K562 (cell line): Measurements from ENCODE around the gene FMR1. TPM values are rescaled to one million over a fixed set of nuclear protein-coding genes. Genes with fewer than 3 reads are reported as not detected.
A peak's percentile ranks its signal among the peaks of the same experiment; 100 is the strongest.

Source experiments
- ATAC-seq: fragments of 200-7000 bp; cut with Tn5 transposase; 3 replicates; pipeline ENCODE4 v1.9.1; 2020; ENCODE audit warnings: moderate library complexity
- BruUV-seq: library from RNA; stranded (reverse); fragments of 400-500 nt; replicated peaks from 2 replicates; lab custom pipeline; 2021; lab: Mats Ljungman, UMichigan
- CTCF ChIA-PET: fragments of 300-600 bp; formaldehyde crosslinking; extraction: SDS; loops from one replicate; lab custom pipeline; 2021; ENCODE audit warnings: low intra/inter-chr PET ratio; lab: Yijun Ruan, JAX
- POLR2A ChIA-PET: fragments of 300-600, 350-650 bp; sonication (Branson Sonifier 250); formaldehyde crosslinking; extraction: SDS; loops from one replicate; lab custom pipeline; 2021; ENCODE audit warnings: antibody characterized with exemption, inconsistent platforms; lab: Yijun Ruan, JAX
- DNase-seq, 4 experiments: peaks; one replicate each; pipeline versions ENCODE4 v3.0.0 to v3.0.0-alpha.2; 2011 to 2018; ENCODE audit warnings: low spot score in 3 of 4, mixed read lengths in 3 of 4; ENCODE audit errors: extremely low read depth in 1 of 4
- FAIRE-seq: peaks from 2 replicates; lab custom pipeline; 2011; peaks lifted over from hg19 to GRCh38; lab: Jason Lieb, UNC
- H2AFZ ChIP-seq: 2 replicates; pipeline ENCODE4 v1.6.0; 2011; ENCODE audit warnings: low read depth, low read length, control low read depth, inconsistent platforms
- H3K27ac ChIP-seq: fragments of 200-600 bp; 3 replicates; pipeline ENCODE4 v1.8.0; 2011; ENCODE audit warnings: low read depth, mild to moderate bottlenecking, control low read depth, inconsistent platforms, low read length, moderate library complexity, mixed read lengths; ENCODE audit errors: extremely low read depth
- H3K27me3 ChIP-seq, 2 experiments: fragments of 300-600 bp in 1 of 2; 2 replicates in 1 of 2; 3 replicates in 1 of 2; pipeline versions ENCODE4 v1.6.0 to v1.8.0; 2011; ENCODE audit warnings: inconsistent platforms in 2 of 2, low read length in 2 of 2, mild to moderate bottlenecking in 1 of 2, mixed read lengths in 1 of 2, moderate library complexity in 1 of 2; ENCODE audit not compliant: control insufficient read depth in 2 of 2, insufficient read depth in 2 of 2
- H3K36me3 ChIP-seq: fragments of 300-600 bp; 3 replicates; pipeline ENCODE4 v1.8.0; 2011; ENCODE audit warnings: mild to moderate bottlenecking, low read length, inconsistent platforms; ENCODE audit not compliant: control insufficient read depth, insufficient read depth
- H3K4me1 ChIP-seq, 2 experiments: fragments of 200-600 bp in 1 of 2; replicated peaks in 1 of 2; 2 replicates in 1 of 2; 3 replicates in 1 of 2; pipeline versions ENCODE4 v1.5.1 to v1.8.0; 2011; ENCODE audit warnings: inconsistent platforms in 2 of 2, low read length in 2 of 2, mild to moderate bottlenecking in 1 of 2, mixed read lengths in 1 of 2, moderate library complexity in 1 of 2; ENCODE audit not compliant: control insufficient read depth in 2 of 2, insufficient read depth in 2 of 2
- H3K4me2 ChIP-seq: 2 replicates; pipeline ENCODE4 v1.6.1; 2011; ENCODE audit warnings: low read length, control low read depth, inconsistent platforms, mixed read lengths; ENCODE audit not compliant: insufficient read depth
- H3K4me3 ChIP-seq: fragments of 200-600 bp; sonication (generic), shearing (Covaris generic); 2 replicates; pipeline ENCODE4 v1.5.1; 2016; ENCODE audit warnings: control low read depth, inconsistent platforms
- H3K79me2 ChIP-seq: fragments of 200-600 bp; 3 replicates; pipeline ENCODE4 v1.8.0; 2011; ENCODE audit warnings: low read length, inconsistent platforms; ENCODE audit not compliant: control insufficient read depth, insufficient read depth
- H3K9ac ChIP-seq, 2 experiments: 2 replicates each; pipeline versions ENCODE4 v1.6.0 to v1.6.1; 2011; ENCODE audit warnings: low read depth in 2 of 2, low read length in 2 of 2, control low read depth in 1 of 2, inconsistent platforms in 1 of 2, mild to moderate bottlenecking in 1 of 2, mixed read lengths in 1 of 2; ENCODE audit not compliant: insufficient read depth in 1 of 2
- H3K9me1 ChIP-seq: one replicate; pipeline ENCODE4 v1.6.0; 2011; ENCODE audit warnings: inconsistent platforms, mild to moderate bottlenecking, low read length, moderate library complexity; ENCODE audit not compliant: control insufficient read depth, insufficient read depth
- H3K9me3 ChIP-seq: replicated peaks from 2 replicates; pipeline ENCODE4 v1.5.1; 2011; ENCODE audit warnings: low read depth, low read length, inconsistent platforms; ENCODE audit not compliant: control insufficient read depth, insufficient read depth
- H4K20me1 ChIP-seq: replicated peaks from 2 replicates; pipeline ENCODE4 v1.6.1; 2011; ENCODE audit warnings: low read length, inconsistent platforms, mixed read lengths; ENCODE audit not compliant: control insufficient read depth, insufficient read depth
- MEIS2 ChIP-seq: fragments of 450-650 bp; IDR thresholded peaks from 2 replicates; pipeline ENCODE4 v1.6.1; 2014; ENCODE audit warnings: mild to moderate bottlenecking; ENCODE audit not compliant: partially characterized antibody
- NRF1 ChIP-seq, 2 experiments: fragments of 450-650 bp; IDR thresholded peaks in 1 of 2; conservative IDR thresholded peaks in 1 of 2; 2 replicates each; pipeline ENCODE4 v1.6.1; 2014; ENCODE audit warnings: mild to moderate bottlenecking in 2 of 2
- PBX2 ChIP-seq, 2 experiments: IDR thresholded peaks in 1 of 2; conservative IDR thresholded peaks in 1 of 2; 2 replicates each; pipeline ENCODE4 v1.6.1; 2016; ENCODE audit warnings: low read depth in 2 of 2, mild to moderate bottlenecking in 1 of 2, missing compliant biosample characterization in 1 of 2, missing genetic modification characterization in 1 of 2, moderate library complexity in 1 of 2
- WGBS: fragments of 100-300 bp; shearing (Covaris generic); methylation state at CpG from one replicate; pipeline ENCODE4 v1.1.6; 2016; ENCODE audit warnings: low coverage, mixed read lengths; ENCODE audit not compliant: insufficient coverage; ENCODE audit errors: missing lambda C conversion rate; 5-methylcytosine and 5-hydroxymethylcytosine counted together
- in situ Hi-C: fragments of 300-500 bp; cut with MboI; formaldehyde crosslinking; loops from 4 replicates; pipeline ENCODE4 v1.15.0; 2018; ENCODE audit warnings: inconsistent platforms, mixed read lengths
- intact Hi-C: fragments of 100-400 bp; cut with micrococcal nuclease; formaldehyde crosslinking; loops from 2 replicates; pipeline ENCODE4 v1.14.2; 2022
- polyA plus RNA-seq, 8 experiments: library from polyadenylated mRNA; depleted of rRNA in 4 of 8; stranded (reverse) in 5 of 8; unstranded in 3 of 8; fragments of >200 nt; fragmentation: Nextera tagmentation in 2 of 8; fragmentation: Illumina TruSeq in 1 of 8; extraction: Ambion mirVana in 2 of 8; extraction: Trizol in 1 of 8; gene quantifications; 2 replicates each; pipeline versions ENCODE4 v1.2.1 to v1.2.3, GENCODE V29; 2011 to 2014; ENCODE audit warnings: inconsistent platforms in 1 of 8, missing spikeins in 1 of 8
- total RNA-seq, 7 experiments: library from RNA; depleted of rRNA in 6 of 7; stranded (reverse); fragments of >200 nt in 6 of 7; fragmentation: Illumina TruSeq in 2 of 7; extraction: Trizol in 2 of 7; gene quantifications; 2 replicates each; pipeline versions ENCODE4 v1.2.1 to v1.2.3, GENCODE V29; 2011 to 2021; ENCODE audit warnings: low replicate concordance in 1 of 7
- TF ChIP-seq, protein P1 (sequence below): fragments of 450-650 bp; IDR thresholded peaks from 2 replicates; pipeline ENCODE4 v1.6.1; 2016

The FMR1 gene
- total and polyA plus RNA-seq, 9 of the 15 experiments (the other 6 are each of a cell fraction or from before 2014, with no cell fraction given): 4.8 to 26.5 (median 20.5) TPM

DNA sequence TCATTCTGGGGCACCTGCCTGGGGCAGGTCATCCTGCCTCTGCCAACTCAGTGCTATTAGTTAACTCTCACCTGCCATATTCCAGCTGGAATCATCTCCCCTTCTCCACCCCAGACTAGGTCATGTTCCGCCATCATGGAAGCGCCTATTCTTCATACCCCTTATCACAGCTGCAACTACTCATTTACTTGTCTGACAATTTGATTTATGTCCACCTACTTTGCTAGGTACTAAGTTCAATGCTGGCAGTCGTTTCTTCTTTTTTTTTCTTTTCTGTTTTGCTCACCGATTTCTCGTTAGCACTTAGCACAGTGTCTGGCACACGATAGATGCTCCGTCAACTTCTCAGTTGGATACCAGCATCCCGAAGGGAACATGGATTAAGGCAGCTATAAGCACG lies 1.1 kb upstream of the FMR1 start:
- intact Hi-C loops (no loop called here), in situ Hi-C loops (no loop called here)
- DNase-seq (no peak), ATAC-seq (no peak), FAIRE-seq (no peak)
- no peak overlapping the region; the same call in 1 of the 2 replicates for H3K4me2 ChIP-seq
- no peaks in the 10 kb centered on the region for H3K36me3 ChIP-seq
- no peak overlapping the region for H3K9ac ChIP-seq
- TF ChIP-seq NRF1 (conservative IDR thresholded peaks at IDR 0.05 in 1 of 2, IDR thresholded peaks at IDR 0.05 in 1 of 2) (no peak), PBX2 (CRISPR knock-in tag; IDR thresholded peaks at IDR 0.05; ENCODE audit: low read depth) (no peak), PBX2 (tag; conservative IDR thresholded peaks at IDR 0.05; ENCODE audit: low read depth) (peak; percentile 74), MEIS2 (peak; percentile 71)
- TF ChIP-seq, protein P1, sequence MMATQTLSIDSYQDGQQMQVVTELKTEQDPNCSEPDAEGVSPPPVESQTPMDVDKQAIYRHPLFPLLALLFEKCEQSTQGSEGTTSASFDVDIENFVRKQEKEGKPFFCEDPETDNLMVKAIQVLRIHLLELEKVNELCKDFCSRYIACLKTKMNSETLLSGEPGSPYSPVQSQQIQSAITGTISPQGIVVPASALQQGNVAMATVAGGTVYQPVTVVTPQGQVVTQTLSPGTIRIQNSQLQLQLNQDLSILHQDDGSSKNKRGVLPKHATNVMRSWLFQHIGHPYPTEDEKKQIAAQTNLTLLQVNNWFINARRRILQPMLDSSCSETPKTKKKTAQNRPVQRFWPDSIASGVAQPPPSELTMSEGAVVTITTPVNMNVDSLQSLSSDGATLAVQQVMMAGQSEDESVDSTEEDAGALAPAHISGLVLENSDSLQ: peak; percentile 70
- peak overlapping the region; percentile 26; the same call in 1 of the 2 replicates for H2AFZ ChIP-seq
- no peak overlapping the region for H3K4me3 ChIP-seq
- CTCF ChIA-PET: no interaction called here
- no peaks in the 10 kb centered on the region for H3K9me3 ChIP-seq
- peaks cover 35% of the 10 kb centered on the region for H3K79me2 ChIP-seq
- no peak overlapping the region for H3K27ac ChIP-seq
- H3K4me1 ChIP-seq: peaks cover 3 to 10% of the 10 kb centered on the region in 2 experiments; a peak in 3 of 5 replicates
- H3K27me3 ChIP-seq: no peaks in the 10 kb centered on the region
- H3K9me1 ChIP-seq: no peaks in the 10 kb centered on the region
- POLR2A ChIA-PET: interaction anchor here (0.7 kb wide), 1 partner anchor 1526 kb away, joined by 3 read pairs; no protein-coding TSS in a partner anchor
- H4K20me1 ChIP-seq: no peaks in the 10 kb centered on the region
- WGBS: 68% methylated on average over 6 of the region's 9 CpGs
- no TSS peak for BruUV-seq
